Measurements from ENCODE around the gene VCL. TPM values are rescaled to one million over a fixed set of nuclear protein-coding genes. Genes with fewer than 3 reads are reported as not detected.

VCL gene
- total and polyA plus RNA-seq, 4 experiments from 2014 or later: 29.6 to 60.3 (median 38.9) TPM

DNA sequence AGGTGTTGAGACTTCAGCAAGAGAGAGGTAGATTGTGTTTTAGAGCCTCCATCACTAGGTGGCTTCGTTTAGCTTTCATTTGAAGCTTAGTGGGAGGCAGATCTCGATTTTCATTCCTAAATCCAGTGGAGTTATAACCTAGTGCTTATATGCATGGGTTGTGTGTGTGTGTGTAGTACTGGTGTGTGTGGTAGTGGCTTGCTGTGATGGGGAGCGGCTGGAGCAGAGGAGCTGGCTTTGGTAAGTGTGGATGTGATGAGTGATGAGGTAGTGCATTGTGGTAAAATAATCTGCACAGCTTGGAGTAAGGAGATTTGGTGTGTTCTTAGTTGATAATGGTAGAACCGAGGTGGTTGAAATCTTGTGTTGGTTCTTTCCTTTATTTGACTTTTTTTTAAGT lies 109.5 kb downstream of the VCL start:
- Mint-ChIP-seq H3K27ac (peak overlapping the region; percentile 17 to 86 (median 52)), H3K36me3 (peaks cover 70 to 94% of the 10 kb centered on the region in 2 donors), H3K4me1 (peaks cover 0 to 5% (median 4%) of the 10 kb centered on the region in 4 donors), H3K4me3 (no peak overlapping the region), H3K9me3 (no peaks in the 10 kb centered on the region), H3K27me3 (no peaks in the 10 kb centered on the region)
- no peak overlapping the region for H3K27ac ChIP-seq (ENCODE audit: low read depth, low read length)
- intact Hi-C loops (cut with micrococcal nuclease): no loop called here
- H3K36me3 ChIP-seq (ENCODE audit: insufficient read depth, low read length): peaks cover 83% of the 10 kb centered on the region
- ChIA-PET CTCF (ENCODE audit: partially characterized antibody) (interaction anchor here (0.9 to 2.6 kb wide), 4 partner anchors 25 to 221 kb away, joined by 3 to 8 read pairs (median 4); no protein-coding TSS in a partner anchor), POLR2A (ENCODE audit: partially characterized antibody) (no interaction called here)
- no peaks in the 10 kb centered on the region for H3K9me3 ChIP-seq (ENCODE audit: control insufficient read depth in 1 of 2, low read length in 2 of 2)
- H3K4me3 ChIP-seq (ENCODE audit: low read length in 2 of 2): no peak overlapping the region
- no peaks in the 10 kb centered on the region for H3K27me3 ChIP-seq (ENCODE audit: insufficient read depth, low read length)
- no peaks in the 10 kb centered on the region for H3K4me1 ChIP-seq (ENCODE audit: insufficient read depth, low read length)
- DNase-seq: no peak

DNA sequence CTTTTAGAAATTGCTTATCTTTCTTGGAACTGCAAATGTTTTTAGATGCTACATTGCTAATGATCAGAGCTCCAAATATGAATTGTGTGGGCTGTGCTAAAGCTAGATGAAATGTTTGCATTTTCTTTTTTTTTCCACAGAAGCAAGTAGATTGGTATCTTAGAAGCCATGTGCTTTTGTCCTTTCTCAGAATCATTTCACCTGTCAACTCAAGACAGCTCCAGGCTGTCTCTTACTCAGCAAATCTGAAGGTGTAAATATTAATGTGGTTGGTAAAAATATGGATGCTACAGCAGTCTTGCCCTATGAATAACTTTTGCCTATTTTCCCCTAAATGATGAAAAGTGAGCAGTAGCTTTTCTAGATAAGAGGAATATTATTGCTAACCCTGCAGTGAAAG lies 111.5 kb downstream of the VCL start:
- Histone ChIP-seq H3K36me3 (ENCODE audit: insufficient read depth, low read length) (peaks cover 89% of the 10 kb centered on the region), H3K4me3 (ENCODE audit: low read length in 2 of 2) (no peak overlapping the region), H3K27me3 (ENCODE audit: insufficient read depth, low read length) (no peaks in the 10 kb centered on the region), H3K4me1 (ENCODE audit: insufficient read depth, low read length) (no peaks in the 10 kb centered on the region), H3K9me3 (ENCODE audit: control insufficient read depth in 1 of 2, low read length in 2 of 2) (no peaks in the 10 kb centered on the region), H3K27ac (ENCODE audit: low read depth, low read length) (no peak overlapping the region)
- CTCF ChIA-PET (ENCODE audit: partially characterized antibody): interaction anchor here (1.2 kb wide), 2 partner anchors 125 to 134 kb away, joined by 3 read pairs; no protein-coding TSS in a partner anchor
- Mint-ChIP-seq H3K9me3 (no peaks in the 10 kb centered on the region), H3K36me3 (peaks cover 79 to 92% of the 10 kb centered on the region in 2 donors), H3K27me3 (no peaks in the 10 kb centered on the region), H3K4me3 (no peak overlapping the region), H3K27ac (peak overlapping the region in 6 of 7 donors; percentile 15 to 80 (median 44)), H3K4me1 (peaks cover 0 to 9% (median 5%) of the 10 kb centered on the region in 4 donors)
- intact Hi-C loops (cut with micrococcal nuclease): no loop called here
- no peak for DNase-seq
- POLR2A ChIA-PET (ENCODE audit: partially characterized antibody): interaction anchor here (1.0 kb wide), 1 partner anchor 12 kb away, joined by 3 read pairs; no protein-coding TSS in a partner anchor

DNA sequence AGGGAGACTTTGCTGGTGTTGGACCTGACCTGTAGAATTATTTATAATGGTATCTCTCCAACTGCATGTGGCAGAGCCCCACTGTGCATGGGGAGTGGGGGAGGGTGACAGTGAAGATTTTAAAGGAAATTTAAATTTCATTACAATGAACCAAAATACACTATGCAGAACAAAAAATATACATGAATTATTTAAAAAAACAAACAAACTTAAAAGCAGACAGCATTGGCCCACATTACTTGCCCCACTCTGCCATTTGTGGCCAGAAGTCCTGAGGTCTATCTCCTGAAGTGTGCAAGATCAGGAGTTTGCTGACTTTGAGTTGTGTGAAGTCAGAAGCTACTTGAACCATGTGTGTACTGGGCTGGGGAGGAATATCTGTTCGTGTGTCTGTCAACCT lies 112.2 kb downstream of the VCL start:
- Histone ChIP-seq H3K4me1 (ENCODE audit: insufficient read depth, low read length) (no peaks in the 10 kb centered on the region), H3K27ac (ENCODE audit: low read depth, low read length) (no peak overlapping the region), H3K36me3 (ENCODE audit: insufficient read depth, low read length) (peaks cover 88% of the 10 kb centered on the region), H3K4me3 (ENCODE audit: low read length in 2 of 2) (no peak overlapping the region), H3K9me3 (ENCODE audit: control insufficient read depth in 1 of 2, low read length in 2 of 2) (no peaks in the 10 kb centered on the region), H3K27me3 (ENCODE audit: insufficient read depth, low read length) (no peaks in the 10 kb centered on the region)
- no peak overlapping the region for H3K4me3 Mint-ChIP-seq
- peak overlapping the region in 4 of 7 donors; percentile 28 to 80 (median 63) for H3K27ac Mint-ChIP-seq
- peaks cover 75 to 92% of the 10 kb centered on the region in 2 donors for H3K36me3 Mint-ChIP-seq
- no peak for DNase-seq
- ChIA-PET POLR2A (ENCODE audit: partially characterized antibody) (interaction anchor here (1.0 kb wide), 1 partner anchor 12 kb away, joined by 3 read pairs; no protein-coding TSS in a partner anchor), CTCF (ENCODE audit: partially characterized antibody) (interaction anchor here (1.2 kb wide), 2 partner anchors 124 to 134 kb away, joined by 3 read pairs; no protein-coding TSS in a partner anchor)
- intact Hi-C loops (cut with micrococcal nuclease): no loop called here
- H3K4me1 Mint-ChIP-seq: peaks cover 0 to 9% (median 5%) of the 10 kb centered on the region in 4 donors
- no peaks in the 10 kb centered on the region for H3K27me3 Mint-ChIP-seq
- no peaks in the 10 kb centered on the region for H3K9me3 Mint-ChIP-seq

DNA sequence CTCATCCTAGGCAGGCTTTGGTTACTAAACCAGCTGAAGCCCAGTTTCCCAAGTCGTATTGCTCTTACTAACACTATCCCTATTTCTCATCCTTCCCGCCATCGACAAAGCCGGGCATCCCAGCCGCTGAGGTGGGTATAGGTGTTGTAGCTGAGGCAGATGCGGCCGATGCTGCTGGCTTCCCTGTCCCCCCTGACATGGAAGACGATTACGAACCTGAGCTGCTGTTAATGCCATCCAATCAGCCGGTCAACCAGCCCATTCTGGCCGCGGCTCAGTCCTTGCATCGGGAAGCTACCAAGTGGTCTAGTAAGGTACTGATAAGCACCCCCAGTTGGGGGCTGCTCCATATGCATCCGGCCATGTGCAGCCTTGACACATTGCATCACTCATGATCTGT lies 113.9 kb downstream of the VCL start:
- H3K4me1 Mint-ChIP-seq: peaks cover 0 to 13% (median 5%) of the 10 kb centered on the region in 4 donors
- H3K27ac Mint-ChIP-seq: peak overlapping the region in 4 of 7 donors; percentile 4 to 74 (median 50)
- ChIA-PET CTCF (ENCODE audit: partially characterized antibody) (no interaction called here), POLR2A (ENCODE audit: partially characterized antibody) (no interaction called here)
- H3K36me3 Mint-ChIP-seq: peaks cover 77 to 93% of the 10 kb centered on the region in 2 donors
- no peaks in the 10 kb centered on the region for H3K4me1 ChIP-seq (ENCODE audit: insufficient read depth, low read length)
- H3K27me3 ChIP-seq (ENCODE audit: insufficient read depth, low read length): no peaks in the 10 kb centered on the region
- H3K4me3 Mint-ChIP-seq: no peak overlapping the region
- no peaks in the 10 kb centered on the region for H3K27me3 Mint-ChIP-seq
- H3K9me3 ChIP-seq (ENCODE audit: control insufficient read depth in 1 of 2, low read length in 2 of 2): no peaks in the 10 kb centered on the region
- no peak overlapping the region for H3K27ac ChIP-seq (ENCODE audit: low read depth, low read length)
- no peaks in the 10 kb centered on the region for H3K9me3 Mint-ChIP-seq
- intact Hi-C loops (cut with micrococcal nuclease): no loop called here
- no peak overlapping the region for H3K4me3 ChIP-seq (ENCODE audit: low read length in 2 of 2)
- peaks cover 88% of the 10 kb centered on the region for H3K36me3 ChIP-seq (ENCODE audit: insufficient read depth, low read length)
- no peak for DNase-seq

DNA sequence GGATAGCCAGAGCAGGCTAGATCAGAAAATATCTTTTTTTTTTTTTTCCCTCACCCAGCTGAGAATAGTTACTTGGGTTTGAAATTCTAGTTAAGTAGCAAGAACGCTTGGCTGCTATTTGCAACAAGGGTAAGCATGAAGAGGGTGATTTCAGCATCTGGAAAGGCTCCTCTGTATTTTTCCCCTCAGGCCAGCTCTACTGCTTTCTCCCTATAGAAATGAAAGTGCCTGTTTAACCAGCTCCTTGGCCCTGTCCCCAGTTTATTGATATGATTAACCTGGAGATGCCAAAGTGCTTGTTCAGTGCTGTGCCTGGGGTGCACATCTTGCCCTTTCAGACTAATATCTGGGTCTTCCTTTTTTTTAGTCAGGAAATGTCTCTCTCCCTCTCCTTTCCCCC lies 115.6 kb downstream of the VCL start:
- intact Hi-C loops (cut with micrococcal nuclease): no loop called here
- ChIA-PET POLR2A (ENCODE audit: partially characterized antibody) (interaction anchor here (0.6 kb wide), 1 partner anchor 12 kb away, joined by 3 read pairs; no protein-coding TSS in a partner anchor), CTCF (ENCODE audit: partially characterized antibody) (interaction anchor here (1.0 kb wide), 1 partner anchor 173 kb away, joined by 3 read pairs; no protein-coding TSS in a partner anchor)
- Histone ChIP-seq H3K27ac (ENCODE audit: low read depth, low read length) (no peak overlapping the region), H3K9me3 (ENCODE audit: control insufficient read depth in 1 of 2, low read length in 2 of 2) (no peaks in the 10 kb centered on the region), H3K4me1 (ENCODE audit: insufficient read depth, low read length) (no peaks in the 10 kb centered on the region), H3K27me3 (ENCODE audit: insufficient read depth, low read length) (no peaks in the 10 kb centered on the region), H3K4me3 (ENCODE audit: low read length in 2 of 2) (no peak overlapping the region), H3K36me3 (ENCODE audit: insufficient read depth, low read length) (peaks cover 81% of the 10 kb centered on the region)
- H3K9me3 Mint-ChIP-seq: peaks cover 0 to 2% (median 0%) of the 10 kb centered on the region in 8 donors
- DNase-seq: no peak
- H3K27me3 Mint-ChIP-seq: no peaks in the 10 kb centered on the region
- H3K27ac Mint-ChIP-seq: peak overlapping the region in 3 of 7 donors; percentile 36 to 75 (median 69)
- H3K4me1 Mint-ChIP-seq: peaks cover 0 to 13% (median 4%) of the 10 kb centered on the region in 4 donors
- peaks cover 75 to 93% of the 10 kb centered on the region in 2 donors for H3K36me3 Mint-ChIP-seq
- no peak overlapping the region for H3K4me3 Mint-ChIP-seq

DNA sequence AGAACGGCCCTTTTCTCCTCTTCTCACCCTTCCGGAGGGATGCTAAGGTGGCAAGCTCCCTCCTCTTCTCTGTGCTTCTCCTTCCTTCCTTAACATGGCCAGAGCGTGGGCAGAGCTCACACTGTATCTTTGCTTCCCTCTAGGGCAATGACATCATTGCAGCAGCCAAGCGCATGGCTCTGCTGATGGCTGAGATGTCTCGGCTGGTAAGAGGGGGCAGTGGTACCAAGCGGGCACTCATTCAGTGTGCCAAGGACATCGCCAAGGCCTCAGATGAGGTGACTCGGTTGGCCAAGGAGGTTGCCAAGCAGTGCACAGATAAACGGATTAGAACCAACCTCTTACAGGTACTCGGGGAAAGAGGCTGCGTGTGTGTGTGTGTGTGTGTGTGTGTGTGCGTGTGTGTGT lies 116.1 kb downstream of the VCL start:
- no peaks in the 10 kb centered on the region for H3K27me3 Mint-ChIP-seq
- intact Hi-C loops (cut with micrococcal nuclease): no loop called here
- H3K9me3 ChIP-seq (ENCODE audit: control insufficient read depth in 1 of 2, low read length in 2 of 2): no peaks in the 10 kb centered on the region
- H3K9me3 Mint-ChIP-seq: peaks cover 0 to 2% (median 0%) of the 10 kb centered on the region in 8 donors
- ChIA-PET POLR2A (ENCODE audit: partially characterized antibody) (interaction anchor here (0.6 kb wide), 1 partner anchor 13 kb away, joined by 3 read pairs; no protein-coding TSS in a partner anchor), CTCF (ENCODE audit: partially characterized antibody) (no interaction called here)
- no peak overlapping the region for H3K4me3 ChIP-seq (ENCODE audit: low read length in 2 of 2)
- H3K27ac Mint-ChIP-seq: peak overlapping the region in 4 of 7 donors; percentile 36 to 87 (median 53)
- no peaks in the 10 kb centered on the region for H3K4me1 ChIP-seq (ENCODE audit: insufficient read depth, low read length)
- peaks cover 0 to 13% (median 4%) of the 10 kb centered on the region in 4 donors for H3K4me1 Mint-ChIP-seq
- H3K27me3 ChIP-seq (ENCODE audit: insufficient read depth, low read length): no peaks in the 10 kb centered on the region
- H3K4me3 Mint-ChIP-seq: no peak overlapping the region
- H3K36me3 Mint-ChIP-seq: peaks cover 80 to 93% of the 10 kb centered on the region in 2 donors
- peaks cover 81% of the 10 kb centered on the region for H3K36me3 ChIP-seq (ENCODE audit: insufficient read depth, low read length)
- no peak for DNase-seq
- no peak overlapping the region for H3K27ac ChIP-seq (ENCODE audit: low read depth, low read length)

DNA sequence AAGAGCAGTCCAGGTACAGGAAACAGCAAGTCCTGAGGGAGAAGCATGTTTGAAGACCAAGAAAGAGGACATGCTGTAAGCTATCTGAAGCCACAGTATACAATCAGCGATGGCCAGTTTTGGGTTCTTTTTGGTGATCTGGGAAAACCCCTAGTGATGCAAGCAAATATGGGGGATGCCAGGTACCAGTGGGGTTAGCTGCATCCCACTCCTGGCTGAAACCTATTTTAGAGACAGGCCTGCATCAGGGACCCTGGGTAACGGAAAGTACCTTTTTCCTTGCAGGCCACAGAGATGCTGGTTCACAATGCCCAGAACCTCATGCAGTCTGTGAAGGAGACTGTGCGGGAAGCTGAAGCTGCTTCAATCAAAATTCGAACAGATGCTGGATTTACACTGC lies 119.8 kb downstream of the VCL start:
- POLR2A ChIA-PET (ENCODE audit: partially characterized antibody): interaction anchor here (0.6 kb wide), 1 partner anchor 16 kb away, joined by 3 read pairs; no protein-coding TSS in a partner anchor
- peaks cover 0 to 9% (median 1%) of the 10 kb centered on the region in 4 donors for H3K4me1 Mint-ChIP-seq
- Histone ChIP-seq H3K9me3 (ENCODE audit: control insufficient read depth in 1 of 2, low read length in 2 of 2) (no peaks in the 10 kb centered on the region), H3K27ac (ENCODE audit: low read depth, low read length) (no peak overlapping the region), H3K27me3 (ENCODE audit: insufficient read depth, low read length) (no peaks in the 10 kb centered on the region), H3K4me3 (ENCODE audit: low read length in 2 of 2) (no peak overlapping the region), H3K36me3 (ENCODE audit: insufficient read depth, low read length) (peaks cover 71% of the 10 kb centered on the region), H3K4me1 (ENCODE audit: insufficient read depth, low read length) (no peaks in the 10 kb centered on the region)
- intact Hi-C loops (cut with micrococcal nuclease): no loop called here
- DNase-seq: no peak
- peak overlapping the region in 4 of 7 donors; percentile 23 to 48 (median 44) for H3K27ac Mint-ChIP-seq
- no peak overlapping the region for H3K4me3 Mint-ChIP-seq
- CTCF ChIA-PET (ENCODE audit: partially characterized antibody): interaction anchor here (1.2 kb wide), 1 partner anchor 16 kb away, joined by 3 read pairs; no protein-coding TSS in a partner anchor
- peaks cover 0 to 2% (median 0%) of the 10 kb centered on the region in 8 donors for H3K9me3 Mint-ChIP-seq
- no peaks in the 10 kb centered on the region for H3K27me3 Mint-ChIP-seq
- peaks cover 74 to 89% of the 10 kb centered on the region in 2 donors for H3K36me3 Mint-ChIP-seq

All from CD4-positive, alpha-beta memory T cell (primary cell).